ENCODE data around the gene TPSB2. TPM values are rescaled to one million over a fixed set of nuclear protein-coding genes. Genes with fewer than 3 reads are reported as not detected.

TPSB2 gene
- total and polyA plus RNA-seq, 9 of the 15 experiments (the other 6 are each of a cell fraction or from before 2014, with no cell fraction given) = 0.18 TPM; not detected in 8

DNA sequence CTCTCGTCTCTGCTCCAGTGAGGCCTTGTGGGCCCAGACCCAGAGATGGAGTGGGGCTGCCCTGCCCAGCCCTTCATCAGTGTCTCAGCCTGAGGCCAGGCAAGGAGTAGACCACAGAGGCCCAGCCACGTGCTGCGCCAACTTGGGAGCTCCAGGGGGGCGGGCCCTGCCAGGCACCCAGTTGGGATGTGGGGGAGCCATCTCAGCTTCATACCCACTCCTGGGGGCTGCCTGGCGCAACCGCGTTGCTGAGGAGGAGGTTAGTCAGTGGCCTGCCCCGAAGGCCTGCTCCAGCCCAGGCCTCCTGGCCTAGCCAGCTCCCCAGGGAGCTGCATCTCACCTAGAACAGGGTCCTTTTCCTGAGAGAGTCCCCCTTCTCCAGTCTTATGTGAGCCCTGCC is 16.8 kb downstream of the TPSB2 start (continued):
- TF ChIP-seq, protein P1, sequence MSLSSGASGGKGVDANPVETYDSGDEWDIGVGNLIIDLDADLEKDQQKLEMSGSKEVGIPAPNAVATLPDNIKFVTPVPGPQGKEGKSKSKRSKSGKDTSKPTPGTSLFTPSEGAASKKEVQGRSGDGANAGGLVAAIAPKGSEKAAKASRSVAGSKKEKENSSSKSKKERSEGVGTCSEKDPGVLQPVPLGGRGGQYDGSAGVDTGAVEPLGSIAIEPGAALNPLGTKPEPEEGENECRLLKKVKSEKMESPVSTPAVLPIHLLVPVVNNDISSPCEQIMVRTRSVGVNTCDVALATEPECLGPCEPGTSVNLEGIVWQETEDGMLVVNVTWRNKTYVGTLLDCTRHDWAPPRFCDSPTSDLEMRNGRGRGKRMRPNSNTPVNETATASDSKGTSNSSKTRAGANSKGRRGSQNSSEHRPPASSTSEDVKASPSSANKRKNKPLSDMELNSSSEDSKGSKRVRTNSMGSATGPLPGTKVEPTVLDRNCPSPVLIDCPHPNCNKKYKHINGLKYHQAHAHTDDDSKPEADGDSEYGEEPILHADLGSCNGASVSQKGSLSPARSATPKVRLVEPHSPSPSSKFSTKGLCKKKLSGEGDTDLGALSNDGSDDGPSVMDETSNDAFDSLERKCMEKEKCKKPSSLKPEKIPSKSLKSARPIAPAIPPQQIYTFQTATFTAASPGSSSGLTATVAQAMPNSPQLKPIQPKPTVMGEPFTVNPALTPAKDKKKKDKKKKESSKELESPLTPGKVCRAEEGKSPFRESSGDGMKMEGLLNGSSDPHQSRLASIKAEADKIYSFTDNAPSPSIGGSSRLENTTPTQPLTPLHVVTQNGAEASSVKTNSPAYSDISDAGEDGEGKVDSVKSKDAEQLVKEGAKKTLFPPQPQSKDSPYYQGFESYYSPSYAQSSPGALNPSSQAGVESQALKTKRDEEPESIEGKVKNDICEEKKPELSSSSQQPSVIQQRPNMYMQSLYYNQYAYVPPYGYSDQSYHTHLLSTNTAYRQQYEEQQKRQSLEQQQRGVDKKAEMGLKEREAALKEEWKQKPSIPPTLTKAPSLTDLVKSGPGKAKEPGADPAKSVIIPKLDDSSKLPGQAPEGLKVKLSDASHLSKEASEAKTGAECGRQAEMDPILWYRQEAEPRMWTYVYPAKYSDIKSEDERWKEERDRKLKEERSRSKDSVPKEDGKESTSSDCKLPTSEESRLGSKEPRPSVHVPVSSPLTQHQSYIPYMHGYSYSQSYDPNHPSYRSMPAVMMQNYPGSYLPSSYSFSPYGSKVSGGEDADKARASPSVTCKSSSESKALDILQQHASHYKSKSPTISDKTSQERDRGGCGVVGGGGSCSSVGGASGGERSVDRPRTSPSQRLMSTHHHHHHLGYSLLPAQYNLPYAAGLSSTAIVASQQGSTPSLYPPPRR (CRISPR knock-in tag; IDR thresholded peaks at IDR 0.05; ENCODE audit: borderline replicate concordance) = no peak
- TF ChIP-seq, protein P2, sequence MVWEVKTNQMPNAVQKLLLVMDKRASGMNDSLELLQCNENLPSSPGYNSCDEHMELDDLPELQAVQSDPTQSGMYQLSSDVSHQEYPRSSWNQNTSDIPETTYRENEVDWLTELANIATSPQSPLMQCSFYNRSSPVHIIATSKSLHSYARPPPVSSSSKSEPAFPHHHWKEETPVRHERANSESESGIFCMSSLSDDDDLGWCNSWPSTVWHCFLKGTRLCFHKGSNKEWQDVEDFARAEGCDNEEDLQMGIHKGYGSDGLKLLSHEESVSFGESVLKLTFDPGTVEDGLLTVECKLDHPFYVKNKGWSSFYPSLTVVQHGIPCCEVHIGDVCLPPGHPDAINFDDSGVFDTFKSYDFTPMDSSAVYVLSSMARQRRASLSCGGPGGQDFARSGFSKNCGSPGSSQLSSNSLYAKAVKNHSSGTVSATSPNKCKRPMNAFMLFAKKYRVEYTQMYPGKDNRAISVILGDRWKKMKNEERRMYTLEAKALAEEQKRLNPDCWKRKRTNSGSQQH (CRISPR knock-in tag; IDR thresholded peaks at IDR 0.05) = no peak
- TF ChIP-seq PHF21A (IDR thresholded peaks at IDR 0.05; ENCODE audit: borderline replicate concordance, low read depth) (no peak), SRSF1 (IDR thresholded peaks at IDR 0.05; ENCODE audit: low read depth, low read length) (no peak), TAF9B (IDR thresholded peaks at IDR 0.05; ENCODE audit: partially characterized antibody) (no peak), KAT7 (CRISPR knock-in tag; IDR thresholded peaks at IDR 0.05; ENCODE audit: borderline replicate concordance) (no peak), FOXJ2 (tag; IDR thresholded peaks at IDR 0.05) (no peak), TCFL5 (CRISPR knock-in tag; conservative IDR thresholded peaks at IDR 0.05) (no peak), MECOM (CRISPR knock-in tag; IDR thresholded peaks at IDR 0.05) (no peak), NFXL1 (CRISPR knock-in tag; IDR thresholded peaks at IDR 0.05) (no peak), EWSR1 (IDR thresholded peaks at IDR 0.05; ENCODE audit: borderline replicate concordance, low read depth, partially characterized antibody) (no peak)
- TF ChIP-seq, protein P3, sequence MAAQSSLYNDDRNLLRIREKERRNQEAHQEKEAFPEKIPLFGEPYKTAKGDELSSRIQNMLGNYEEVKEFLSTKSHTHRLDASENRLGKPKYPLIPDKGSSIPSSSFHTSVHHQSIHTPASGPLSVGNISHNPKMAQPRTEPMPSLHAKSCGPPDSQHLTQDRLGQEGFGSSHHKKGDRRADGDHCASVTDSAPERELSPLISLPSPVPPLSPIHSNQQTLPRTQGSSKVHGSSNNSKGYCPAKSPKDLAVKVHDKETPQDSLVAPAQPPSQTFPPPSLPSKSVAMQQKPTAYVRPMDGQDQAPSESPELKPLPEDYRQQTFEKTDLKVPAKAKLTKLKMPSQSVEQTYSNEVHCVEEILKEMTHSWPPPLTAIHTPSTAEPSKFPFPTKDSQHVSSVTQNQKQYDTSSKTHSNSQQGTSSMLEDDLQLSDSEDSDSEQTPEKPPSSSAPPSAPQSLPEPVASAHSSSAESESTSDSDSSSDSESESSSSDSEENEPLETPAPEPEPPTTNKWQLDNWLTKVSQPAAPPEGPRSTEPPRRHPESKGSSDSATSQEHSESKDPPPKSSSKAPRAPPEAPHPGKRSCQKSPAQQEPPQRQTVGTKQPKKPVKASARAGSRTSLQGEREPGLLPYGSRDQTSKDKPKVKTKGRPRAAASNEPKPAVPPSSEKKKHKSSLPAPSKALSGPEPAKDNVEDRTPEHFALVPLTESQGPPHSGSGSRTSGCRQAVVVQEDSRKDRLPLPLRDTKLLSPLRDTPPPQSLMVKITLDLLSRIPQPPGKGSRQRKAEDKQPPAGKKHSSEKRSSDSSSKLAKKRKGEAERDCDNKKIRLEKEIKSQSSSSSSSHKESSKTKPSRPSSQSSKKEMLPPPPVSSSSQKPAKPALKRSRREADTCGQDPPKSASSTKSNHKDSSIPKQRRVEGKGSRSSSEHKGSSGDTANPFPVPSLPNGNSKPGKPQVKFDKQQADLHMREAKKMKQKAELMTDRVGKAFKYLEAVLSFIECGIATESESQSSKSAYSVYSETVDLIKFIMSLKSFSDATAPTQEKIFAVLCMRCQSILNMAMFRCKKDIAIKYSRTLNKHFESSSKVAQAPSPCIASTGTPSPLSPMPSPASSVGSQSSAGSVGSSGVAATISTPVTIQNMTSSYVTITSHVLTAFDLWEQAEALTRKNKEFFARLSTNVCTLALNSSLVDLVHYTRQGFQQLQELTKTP (IDR thresholded peaks at IDR 0.05; ENCODE audit: low read depth in 1 of 2, partially characterized antibody in 2 of 2) = no peak

All from K562 (cell line).